HL-60/S4 treated with retinoic acid at 250 ng/mL for 4 days and 3 days (cell line): ENCODE data around the gene FAM20C.

ENCODE experiments used
- in situ Hi-C: fragments of 300-500 bp; cut with MboI; formaldehyde crosslinking; loops from 2 replicates; pipeline ENCODE4 v1.7.0; 2022; ENCODE audit warnings: low sequenced_read_pairs

The FAM20C gene

GRCh38 chr7:191981-192649 lies at the start of gene FAM20C:
TSS of gene FAM20C (plus strand) at chr7:192571. CDS start at chr7:193200, 629 bp downstream.
- in situ Hi-C loops, result no loop called here

GRCh38 chr7:143145-143751 lies 49.1 kb upstream of the FAM20C start:
- in situ Hi-C loops, result no loop called here

GRCh38 chr7:143811-144453 lies 48.4 kb upstream of the FAM20C start:
- in situ Hi-C loops, result no loop called here

GRCh38 chr7:144454-144826 lies 47.9 kb upstream of the FAM20C start:
- in situ Hi-C loops, result no loop called here

GRCh38 chr7:145863-146262 lies 46.5 kb upstream of the FAM20C start:
- in situ Hi-C loops, result no loop called here

- in situ Hi-C loops, result no loop called here
Observed at GRCh38 chr7:148543-148931, 43.8 kb upstream of the FAM20C start.

GRCh38 chr7:148932-149790 lies 43.2 kb upstream of the FAM20C start:
- in situ Hi-C loops, result no loop called here

GRCh38 chr7:149791-150636 lies 42.4 kb upstream of the FAM20C start:
- in situ Hi-C loops, result no loop called here

GRCh38 chr7:150811-151221 lies 41.6 kb upstream of the FAM20C start:
- in situ Hi-C loops, result no loop called here

GRCh38 chr7:151346-152050 lies 40.9 kb upstream of the FAM20C start:
- in situ Hi-C loops, result no loop called here

- in situ Hi-C loops, result no loop called here
Observed at GRCh38 chr7:152702-153391, 39.5 kb upstream of the FAM20C start.

- in situ Hi-C loops, result no loop called here
Observed at GRCh38 chr7:153604-154003, 38.8 kb upstream of the FAM20C start.

- in situ Hi-C loops, result no loop called here
Observed at GRCh38 chr7:154096-154799, 38.1 kb upstream of the FAM20C start.

- in situ Hi-C loops, result no loop called here
Observed at GRCh38 chr7:155469-155900, 36.9 kb upstream of the FAM20C start.

- in situ Hi-C loops, result no loop called here
Observed at GRCh38 chr7:156111-157007, 36.0 kb upstream of the FAM20C start.

- in situ Hi-C loops, result no loop called here
Observed at GRCh38 chr7:157008-157310, 35.4 kb upstream of the FAM20C start.

- in situ Hi-C loops, result no loop called here
Observed at GRCh38 chr7:157771-158625, 34.4 kb upstream of the FAM20C start.
